PC-3 (cell line): ENCODE results near the gene NOP9.

ENCODE experiments used
- CTCF ChIP-seq: fragments of 300-600 bp; sonication (generic); conservative IDR thresholded peaks from 2 replicates; pipeline ENCODE4 v1.5.1; 2017; ENCODE audit warnings: antibody characterized with exemption, low read depth, mild to moderate bottlenecking, low read length
- EZH2 ChIP-seq: fragments of 300-600 bp; sonication (generic); IDR thresholded peaks from one replicate; pipeline ENCODE4 v1.6.1; 2017; ENCODE audit warnings: antibody characterized with exemption, mild to moderate bottlenecking, low read length; ENCODE audit not compliant: unreplicated experiment
- EZH2phosphoT487 ChIP-seq: fragments of 300-600 bp; sonication (generic); IDR thresholded peaks from 2 replicates; pipeline ENCODE4 v1.6.1; 2018; ENCODE audit warnings: mild to moderate bottlenecking, antibody characterized with exemption, low read length, borderline replicate concordance

DNA sequence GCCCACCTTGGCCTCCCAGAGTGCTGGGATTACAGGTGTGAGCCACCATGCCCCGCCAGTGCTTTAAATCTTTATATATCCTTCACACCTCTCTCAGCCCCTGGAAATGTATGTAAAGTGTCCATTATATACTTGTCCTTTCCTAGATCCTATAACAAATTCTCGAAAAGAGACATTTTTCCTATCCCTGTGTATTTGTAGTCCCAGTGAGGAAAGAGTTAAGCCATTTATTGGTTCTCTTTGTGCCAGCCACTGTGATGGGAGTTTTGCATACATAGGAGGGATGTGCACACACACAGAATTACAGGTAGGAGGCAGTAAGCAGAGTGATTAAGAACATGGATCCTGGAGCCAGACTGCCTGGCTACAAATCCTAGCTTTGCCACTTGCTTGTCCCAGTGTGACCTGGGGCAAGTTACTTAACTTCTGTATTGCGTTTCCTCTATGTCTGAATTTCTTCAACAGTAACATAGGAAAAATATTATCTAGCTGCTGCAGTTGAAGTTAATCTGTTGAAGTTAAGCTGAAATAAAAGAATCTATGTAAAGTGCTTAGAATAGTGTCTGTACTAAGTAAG is 26.1 kb upstream of the NOP9 start:
- TF ChIP-seq CTCF (peak; percentile 38; the same call in 1 of the 2 replicates), EZH2 (no peak), EZH2phosphoT487 (no peak)
